Stomach (tissue), 4 donors: ENCODE measurements around the gene GNPTAB.

ENCODE experiments used
- EP300 ChIP-seq: sonication (generic); formaldehyde crosslinking; IDR thresholded peaks from one replicate; pipeline ENCODE4 v1.6.1; 2017; ENCODE audit warnings: antibody characterized with exemption
- POLR2A ChIP-seq, 4 donors: fragments of 450-650 bp; IDR thresholded peaks; one replicate each; pipeline ENCODE4 v1.6.1; 2016; ENCODE audit warnings: antibody characterized with exemption in 4 of 4, control low read depth in 2 of 4, mild to moderate bottlenecking in 1 of 4, moderate library complexity in 1 of 4
- POLR2AphosphoS5 ChIP-seq, 3 donors: sonication (generic); formaldehyde crosslinking; IDR thresholded peaks; one replicate each; pipeline ENCODE4 v1.6.1; 2016; ENCODE audit warnings: antibody characterized with exemption in 3 of 3
- TF ChIP-seq, protein P1 (sequence below), 7 experiments: fragments of 450-650 bp in 4 of 7; fragments of 200-600 bp in 3 of 7; sonication (generic) in 3 of 7; IDR thresholded peaks; one replicate each; pipeline ENCODE4 v1.5.1; 2016 to 2019; ENCODE audit warnings: antibody characterized with exemption in 7 of 7, control low read depth in 2 of 7, mild to moderate bottlenecking in 1 of 7

DNA sequence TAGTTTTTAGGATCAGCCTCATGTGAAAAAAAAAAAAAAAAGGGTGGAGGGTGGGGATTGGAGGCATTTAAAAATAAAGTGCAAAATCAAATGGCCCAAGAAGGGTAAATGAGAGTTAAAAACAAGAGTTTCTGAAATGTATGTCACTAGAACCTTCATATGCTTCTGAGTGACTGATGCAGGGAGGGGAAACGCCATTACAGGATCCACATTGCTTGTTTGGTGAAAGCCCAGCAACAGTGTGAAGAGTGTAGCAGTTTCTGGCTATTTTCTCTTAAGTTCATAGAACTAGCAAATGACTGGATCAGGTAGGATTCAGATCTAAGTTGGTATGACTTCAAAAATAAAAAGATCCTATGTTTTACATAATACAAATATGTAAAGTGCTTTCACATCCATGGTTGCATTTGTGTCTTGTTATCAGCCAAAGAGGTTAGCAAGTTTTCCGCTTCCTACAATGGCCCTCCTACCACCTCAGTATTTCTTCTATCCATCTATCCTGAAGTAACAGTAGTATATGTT, 130.4 kb downstream of the GNPTAB start:
- TF ChIP-seq, protein P1, sequence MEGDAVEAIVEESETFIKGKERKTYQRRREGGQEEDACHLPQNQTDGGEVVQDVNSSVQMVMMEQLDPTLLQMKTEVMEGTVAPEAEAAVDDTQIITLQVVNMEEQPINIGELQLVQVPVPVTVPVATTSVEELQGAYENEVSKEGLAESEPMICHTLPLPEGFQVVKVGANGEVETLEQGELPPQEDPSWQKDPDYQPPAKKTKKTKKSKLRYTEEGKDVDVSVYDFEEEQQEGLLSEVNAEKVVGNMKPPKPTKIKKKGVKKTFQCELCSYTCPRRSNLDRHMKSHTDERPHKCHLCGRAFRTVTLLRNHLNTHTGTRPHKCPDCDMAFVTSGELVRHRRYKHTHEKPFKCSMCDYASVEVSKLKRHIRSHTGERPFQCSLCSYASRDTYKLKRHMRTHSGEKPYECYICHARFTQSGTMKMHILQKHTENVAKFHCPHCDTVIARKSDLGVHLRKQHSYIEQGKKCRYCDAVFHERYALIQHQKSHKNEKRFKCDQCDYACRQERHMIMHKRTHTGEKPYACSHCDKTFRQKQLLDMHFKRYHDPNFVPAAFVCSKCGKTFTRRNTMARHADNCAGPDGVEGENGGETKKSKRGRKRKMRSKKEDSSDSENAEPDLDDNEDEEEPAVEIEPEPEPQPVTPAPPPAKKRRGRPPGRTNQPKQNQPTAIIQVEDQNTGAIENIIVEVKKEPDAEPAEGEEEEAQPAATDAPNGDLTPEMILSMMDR (IDR thresholded peaks at IDR 0.05), result no peak
- TF ChIP-seq POLR2AphosphoS5 (IDR thresholded peaks at IDR 0.05) (no peak), EP300 (no peak), POLR2A (IDR thresholded peaks at IDR 0.05) (no peak)
